Measurements from ENCODE around the gene PLXNA1.

Gene PLXNA1

GRCh38 chr3:127002195-127003174, 19.6 kb downstream of the PLXNA1 start:
- DNase-seq (ENCODE audit: low read depth): no peak

DNA sequence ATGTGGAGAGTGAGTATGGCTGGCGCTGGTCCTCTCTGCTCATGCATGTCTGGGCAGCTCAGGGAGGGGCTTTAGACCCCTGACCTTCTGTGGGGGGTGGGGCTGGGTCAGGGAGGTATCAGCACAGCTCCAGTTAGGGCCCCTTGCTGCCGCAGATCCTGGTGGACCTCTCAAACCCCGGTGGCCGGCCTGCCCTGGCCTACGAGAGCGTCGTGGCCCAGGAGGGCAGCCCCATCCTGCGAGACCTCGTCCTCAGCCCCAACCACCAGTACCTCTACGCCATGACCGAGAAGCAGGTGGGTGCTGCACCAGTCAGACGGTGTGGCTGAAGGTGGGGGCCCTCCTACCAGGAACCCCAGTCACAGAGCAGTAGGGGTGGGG, 20.2 kb downstream of the PLXNA1 start:
- no peak for DNase-seq (ENCODE audit: low read depth)

DNA sequence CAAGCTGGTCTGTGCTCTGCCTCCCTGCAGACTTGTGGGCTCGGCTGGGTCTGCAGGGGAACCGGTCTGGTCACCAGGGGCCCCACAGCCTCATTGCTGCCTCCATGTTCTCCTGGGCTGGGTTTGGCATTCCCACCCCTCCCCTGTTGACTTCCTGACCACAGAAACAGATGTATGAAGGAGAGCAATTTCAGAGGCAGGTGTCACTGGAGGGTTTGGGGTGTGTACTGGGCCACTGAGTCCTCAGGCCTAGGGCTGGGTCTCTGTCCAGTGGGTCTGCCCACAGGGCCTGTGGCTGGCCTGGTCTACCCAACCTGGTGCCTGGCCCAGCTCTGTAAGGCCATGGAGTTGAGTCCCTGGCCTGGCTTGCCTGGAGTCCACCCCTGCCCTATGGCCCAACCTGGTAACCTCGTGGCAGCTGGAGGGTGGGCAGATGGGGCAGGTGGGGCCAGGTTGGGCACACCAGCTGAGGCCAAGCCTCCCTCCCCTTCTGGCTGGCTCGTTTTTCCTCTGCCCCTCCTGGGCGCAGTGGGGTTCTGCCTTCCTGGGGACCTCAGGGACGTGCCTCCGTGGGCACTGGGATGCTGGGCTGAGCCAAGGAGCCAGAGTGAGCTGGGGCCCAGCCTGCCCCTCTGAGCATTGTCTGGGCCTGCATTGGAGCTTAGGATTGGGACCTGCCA, 20.8 kb downstream of the PLXNA1 start:
- no peak for DNase-seq (ENCODE audit: low read depth)

GRCh38 chr3:127004641-127005397, 21.9 kb downstream of the PLXNA1 start:
- no peak for DNase-seq (ENCODE audit: low read depth)

DNA sequence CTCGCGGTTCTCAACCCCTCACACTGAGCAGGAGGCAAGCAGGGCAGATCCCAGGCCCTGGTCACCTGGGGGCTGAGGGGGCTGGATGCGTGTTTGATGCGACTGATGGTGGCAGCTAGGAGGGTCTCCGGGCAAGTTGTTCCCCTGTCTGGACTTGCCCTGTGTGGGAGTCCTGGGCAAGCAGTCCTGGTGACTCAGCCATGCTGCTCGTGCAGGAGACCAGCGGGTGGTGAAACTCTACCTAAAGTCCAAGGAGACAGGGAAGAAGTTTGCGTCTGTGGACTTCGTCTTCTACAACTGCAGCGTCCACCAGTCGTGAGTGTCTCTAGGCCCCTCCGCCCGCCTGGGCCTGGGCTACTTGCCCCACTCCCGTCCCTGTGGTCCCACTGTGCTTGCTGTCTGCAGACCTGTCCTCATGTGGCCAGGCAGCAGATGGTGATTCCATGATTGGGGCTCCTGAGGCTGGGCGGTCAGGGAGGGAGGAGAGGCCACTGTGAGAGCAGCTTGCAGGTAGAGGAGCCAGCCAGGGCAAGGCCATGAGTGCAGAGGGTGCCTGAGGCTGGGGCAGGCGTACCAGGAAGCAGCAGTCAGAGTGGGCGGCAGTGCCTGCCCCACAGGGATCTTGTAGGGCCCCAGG, 23.1 kb downstream of the PLXNA1 start:
- no peak for DNase-seq (ENCODE audit: low read depth)

- DNase-seq (ENCODE audit: low read depth): no peak
These were observed 24.0 kb downstream of the PLXNA1 start for GRCh38 chr3:127006781-127007436.

DNA sequence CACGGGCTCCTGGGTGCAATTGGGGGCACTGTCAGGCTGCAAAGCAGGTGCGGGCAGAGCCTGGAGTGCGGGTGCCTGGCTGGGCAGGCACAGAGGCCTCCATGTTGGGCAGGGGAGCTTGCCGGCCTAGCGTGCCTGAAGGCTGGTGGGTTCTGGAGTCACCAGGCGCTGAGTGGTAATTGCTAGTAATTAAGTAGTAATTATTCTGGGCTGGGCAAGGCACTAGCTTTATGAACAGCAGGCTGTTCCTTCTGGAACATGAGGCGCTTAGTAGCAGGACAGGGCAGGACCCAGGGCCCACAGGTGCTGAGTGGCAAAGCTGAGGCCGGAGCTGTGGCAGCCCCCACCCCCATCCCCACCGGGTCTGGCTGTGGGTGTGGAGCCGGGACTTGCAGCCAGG, 25.3 kb downstream of the PLXNA1 start:
- DNase-seq (ENCODE audit: low read depth): no peak

- DNase-seq (ENCODE audit: low read depth): no peak
These were observed 26.6 kb downstream of the PLXNA1 start for GRCh38 chr3:127009531-127009930.

GRCh38 chr3:127011270-127011992, 28.5 kb downstream of the PLXNA1 start:
- no peak for DNase-seq (ENCODE audit: low read depth)

DNA sequence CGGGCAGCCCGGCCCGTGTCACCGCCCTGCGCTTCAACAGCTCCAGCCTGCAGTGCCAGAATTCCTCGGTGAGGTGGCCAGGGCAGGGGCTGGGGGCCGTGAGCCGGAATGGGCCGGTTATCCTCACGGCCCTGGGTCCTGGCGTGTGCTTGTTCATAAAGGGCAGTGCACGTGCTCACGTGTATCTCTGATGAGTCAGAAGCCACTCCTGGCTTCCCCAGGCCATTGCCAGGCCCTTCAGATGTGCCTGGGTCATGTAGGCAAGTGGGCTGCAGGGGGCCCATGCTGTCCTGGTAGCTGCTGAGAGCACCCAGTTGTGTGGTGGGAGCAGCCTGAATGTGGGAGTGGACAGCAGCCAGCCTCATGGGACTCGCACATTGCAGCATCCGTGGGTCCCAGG, 29.2 kb downstream of the PLXNA1 start:
- DNase-seq (ENCODE audit: low read depth): no peak

DNA sequence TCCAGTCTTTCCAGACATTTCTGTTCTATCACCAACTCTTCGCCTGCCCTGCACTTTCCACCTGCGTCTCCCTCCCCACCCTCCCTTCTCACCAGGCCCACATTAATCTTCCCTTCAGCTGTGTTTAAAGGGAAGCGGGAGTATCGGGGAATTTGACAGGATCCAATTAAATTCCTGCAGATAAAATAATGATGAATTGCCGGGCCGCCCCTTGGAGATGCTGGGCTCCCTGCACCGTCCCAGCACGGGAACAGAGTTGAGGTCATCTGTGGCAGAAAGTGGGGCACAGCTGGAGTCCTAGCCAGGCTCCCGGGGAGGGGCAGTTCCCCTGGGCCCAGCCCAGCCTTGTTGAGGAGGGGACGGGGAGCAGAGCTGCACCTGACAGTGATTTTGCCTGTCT, 30.3 kb downstream of the PLXNA1 start:
- no peak for DNase-seq (ENCODE audit: low read depth)

- no peak for DNase-seq (ENCODE audit: low read depth)
These were observed 31.0 kb downstream of the PLXNA1 start for GRCh38 chr3:127013758-127014535.

GRCh38 chr3:127014536-127015281, 31.8 kb downstream of the PLXNA1 start:
- no peak for DNase-seq (ENCODE audit: low read depth)

GRCh38 chr3:127015282-127016042, 32.5 kb downstream of the PLXNA1 start:
- no peak for DNase-seq (ENCODE audit: low read depth)

DNA sequence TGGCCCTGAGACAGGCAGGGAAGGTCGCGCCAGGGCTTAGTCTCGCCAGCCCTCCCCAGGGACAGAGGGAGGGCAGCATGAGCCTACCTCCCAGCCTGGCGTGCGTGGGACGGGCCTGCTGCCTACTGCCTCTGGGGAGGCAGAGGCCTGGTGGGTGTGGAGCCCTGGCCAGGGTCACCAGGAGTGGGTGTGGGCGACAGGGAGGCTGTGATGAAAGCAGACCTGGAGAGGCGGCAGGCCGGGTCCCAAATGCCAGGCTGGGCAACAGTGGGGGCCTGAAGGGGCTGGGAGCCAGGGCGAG, 33.1 kb downstream of the PLXNA1 start:
- no peak for DNase-seq (ENCODE audit: low read depth)

DNA sequence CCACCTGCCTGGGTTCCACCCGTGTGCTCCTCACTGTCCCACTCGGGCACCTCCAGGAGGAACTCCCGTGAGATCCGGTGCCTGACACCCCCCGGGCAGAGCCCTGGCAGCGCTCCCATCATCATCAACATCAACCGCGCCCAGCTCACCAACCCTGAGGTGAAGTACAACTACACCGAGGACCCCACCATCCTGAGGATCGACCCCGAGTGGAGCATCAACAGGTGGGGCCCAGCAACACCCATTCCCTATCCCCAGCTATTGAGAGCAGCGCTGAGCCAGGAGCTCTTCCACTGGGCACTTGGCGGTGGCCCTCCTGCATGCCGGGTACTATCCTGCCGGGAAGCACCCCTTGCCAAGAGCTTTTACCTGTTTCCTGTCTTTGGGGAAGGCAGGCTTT, 33.5 kb downstream of the PLXNA1 start:
- no peak for DNase-seq (ENCODE audit: low read depth)

DNA sequence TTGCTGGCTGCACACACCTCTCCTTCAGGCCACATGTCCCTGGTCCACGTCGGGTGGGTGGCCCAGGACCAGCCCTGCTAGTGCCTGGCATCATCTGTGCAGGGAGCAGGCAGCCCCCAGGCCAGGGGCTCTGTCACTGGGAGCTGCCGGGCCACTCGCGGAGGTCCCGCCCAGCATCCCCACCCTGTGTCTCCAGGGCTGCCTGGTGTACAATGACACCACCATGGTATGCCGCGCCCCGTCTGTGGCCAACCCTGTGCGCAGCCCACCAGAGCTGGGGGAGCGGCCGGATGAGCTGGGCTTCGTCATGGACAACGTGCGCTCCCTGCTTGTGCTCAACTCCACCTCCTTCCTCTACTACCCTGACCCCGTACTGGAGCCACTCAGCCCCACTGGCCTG, 34.3 kb downstream of the PLXNA1 start:
- no peak for DNase-seq (ENCODE audit: low read depth)

DNA sequence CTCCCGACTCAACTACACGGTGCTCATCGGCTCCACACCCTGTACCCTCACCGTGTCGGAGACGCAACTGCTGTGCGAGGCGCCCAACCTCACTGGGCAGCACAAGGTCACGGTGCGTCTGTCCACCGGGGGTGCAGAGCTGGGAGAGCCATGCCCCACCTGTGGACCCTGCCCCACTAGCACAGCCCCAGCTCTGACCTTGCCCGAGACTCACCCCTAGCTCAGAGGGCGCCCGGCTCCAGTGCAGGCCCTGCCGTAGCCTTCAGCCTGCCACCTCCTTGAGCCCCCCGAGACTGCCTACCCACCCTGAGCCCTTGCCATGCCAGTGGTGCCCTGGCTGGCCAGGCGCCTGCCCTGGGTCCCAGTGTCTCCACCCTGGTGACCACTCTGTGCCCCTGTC, 34.9 kb downstream of the PLXNA1 start:
- DNase-seq (ENCODE audit: low read depth): no peak

GRCh38 chr3:127018306-127018828, 35.5 kb downstream of the PLXNA1 start:
- no peak for DNase-seq (ENCODE audit: low read depth)
